Astrocyte of the cerebellum (primary cell): ENCODE data around the gene SECISBP2.
"Not testable (repeated sequence)": the region's sequence is repeated elsewhere in the genome, so short reads cannot be mapped to it uniquely, and the experiment has no call there.

Experiments used
- DNase-seq: peaks from one replicate; pipeline ENCODE4 v3.0.0-alpha.2; 2011; ENCODE audit warnings: low read depth
- H3K4me3 ChIP-seq: 2 replicates; pipeline ENCODE4 v1.5.1; 2011; ENCODE audit warnings: mild to moderate bottlenecking, low read depth, low read length, moderate library complexity
- in situ Hi-C: cut with HindIII; loops from 2 replicates; pipeline ENCODE4 v1.10.0; 2017; ENCODE audit warnings: low sequenced_read_pairs
- TF ChIP-seq, protein P1 (sequence below): IDR thresholded peaks from 2 replicates; pipeline ENCODE4 v1.5.1; 2012; ENCODE audit warnings: low read length, low read depth, moderate library complexity, mild to moderate bottlenecking; ENCODE audit errors: missing control alignments

The SECISBP2 gene

DNA sequence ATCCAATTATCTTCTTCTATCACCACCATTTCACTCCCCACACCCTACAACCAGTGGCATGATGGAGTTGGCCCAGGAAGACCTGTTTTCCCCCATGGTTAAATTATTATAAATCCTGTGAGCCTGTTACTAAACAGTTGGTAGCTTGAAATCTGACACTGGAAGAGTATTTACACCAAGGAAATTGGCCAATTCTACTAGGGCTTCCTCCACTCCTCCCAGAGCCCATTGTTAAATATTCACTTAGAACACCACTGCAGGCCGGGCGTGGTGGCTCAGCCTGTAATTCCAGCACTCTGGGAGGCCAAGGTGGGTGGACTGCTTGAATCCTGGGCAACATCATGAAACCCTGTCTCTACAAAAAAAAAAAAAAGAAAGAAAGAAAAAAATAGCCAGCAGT, 39.7 kb upstream of the SECISBP2 start:
- TF ChIP-seq, protein P1, sequence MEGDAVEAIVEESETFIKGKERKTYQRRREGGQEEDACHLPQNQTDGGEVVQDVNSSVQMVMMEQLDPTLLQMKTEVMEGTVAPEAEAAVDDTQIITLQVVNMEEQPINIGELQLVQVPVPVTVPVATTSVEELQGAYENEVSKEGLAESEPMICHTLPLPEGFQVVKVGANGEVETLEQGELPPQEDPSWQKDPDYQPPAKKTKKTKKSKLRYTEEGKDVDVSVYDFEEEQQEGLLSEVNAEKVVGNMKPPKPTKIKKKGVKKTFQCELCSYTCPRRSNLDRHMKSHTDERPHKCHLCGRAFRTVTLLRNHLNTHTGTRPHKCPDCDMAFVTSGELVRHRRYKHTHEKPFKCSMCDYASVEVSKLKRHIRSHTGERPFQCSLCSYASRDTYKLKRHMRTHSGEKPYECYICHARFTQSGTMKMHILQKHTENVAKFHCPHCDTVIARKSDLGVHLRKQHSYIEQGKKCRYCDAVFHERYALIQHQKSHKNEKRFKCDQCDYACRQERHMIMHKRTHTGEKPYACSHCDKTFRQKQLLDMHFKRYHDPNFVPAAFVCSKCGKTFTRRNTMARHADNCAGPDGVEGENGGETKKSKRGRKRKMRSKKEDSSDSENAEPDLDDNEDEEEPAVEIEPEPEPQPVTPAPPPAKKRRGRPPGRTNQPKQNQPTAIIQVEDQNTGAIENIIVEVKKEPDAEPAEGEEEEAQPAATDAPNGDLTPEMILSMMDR, result no peak
- in situ Hi-C loops, result no loop called here
- DNase-seq, result no peak

DNA sequence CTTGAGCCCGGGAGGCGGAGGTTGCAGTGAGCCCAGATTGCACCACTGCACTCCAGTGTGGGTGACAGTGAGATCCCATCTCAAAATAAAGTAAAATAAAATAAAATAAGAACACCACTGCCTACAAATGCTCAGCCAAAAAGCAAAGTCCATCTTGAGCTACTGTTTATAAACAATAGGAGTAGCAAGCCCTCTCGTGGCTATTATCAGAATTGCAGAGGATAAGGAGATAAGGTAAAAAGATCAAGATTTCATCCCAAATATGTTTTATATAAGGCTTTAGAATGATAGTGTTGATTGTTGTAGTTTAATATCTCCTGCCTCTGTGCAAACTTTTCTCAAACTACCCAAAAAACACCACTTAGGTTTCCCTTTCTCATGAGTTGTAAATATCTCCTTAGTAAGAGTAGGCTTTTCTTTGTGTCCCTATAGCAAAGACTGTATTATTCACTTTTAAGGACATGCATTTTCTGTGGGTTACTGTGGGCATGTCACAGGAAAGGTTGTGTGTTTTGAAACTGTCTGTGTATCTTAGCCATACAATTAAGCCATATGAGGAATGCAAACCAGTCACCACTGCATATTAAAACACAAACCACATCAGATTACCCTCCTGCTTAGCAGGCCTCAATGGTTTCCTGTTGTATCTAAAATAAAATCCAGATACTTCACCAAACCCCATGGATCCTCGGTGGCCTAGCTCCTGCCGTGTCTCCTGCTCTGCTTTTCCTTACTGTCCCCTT, 39.1 kb upstream of the SECISBP2 start:
- H3K4me3 ChIP-seq, result no peak overlapping the region
- TF ChIP-seq, protein P1, result peak; percentile 66
- in situ Hi-C loops, result no loop called here
- peak; percentile 42 for DNase-seq

More for the DNA sequence above, 39.7 kb upstream of the SECISBP2 start:
- no peak overlapping the region for H3K4me3 ChIP-seq

DNA sequence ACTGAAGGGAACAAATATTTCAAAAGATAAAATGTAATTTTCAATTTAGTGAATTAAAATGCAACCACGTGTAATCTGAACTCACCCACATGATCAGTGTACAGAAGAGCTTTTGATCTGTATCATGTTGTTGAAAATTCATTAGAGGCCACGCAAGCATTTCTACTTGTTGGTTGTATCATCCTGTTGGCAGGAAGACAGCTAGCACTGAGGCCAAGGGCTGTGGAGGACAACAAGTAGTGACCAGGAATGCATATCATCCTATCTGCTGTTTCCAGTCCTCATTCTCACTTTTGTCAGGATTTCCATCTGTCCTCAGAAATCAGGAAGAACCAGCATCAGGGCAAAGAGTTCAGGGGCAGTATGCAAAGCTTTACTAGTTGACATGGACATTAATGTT, 37.2 kb upstream of the SECISBP2 start:
- no peak overlapping the region for H3K4me3 ChIP-seq
- TF ChIP-seq, protein P1, result no peak
- in situ Hi-C loops, result loop anchor here (5.0 kb wide), 2 partner anchors 44 to 104 kb away; partner anchors contain the start of gene SHC3
- no peak for DNase-seq

DNA sequence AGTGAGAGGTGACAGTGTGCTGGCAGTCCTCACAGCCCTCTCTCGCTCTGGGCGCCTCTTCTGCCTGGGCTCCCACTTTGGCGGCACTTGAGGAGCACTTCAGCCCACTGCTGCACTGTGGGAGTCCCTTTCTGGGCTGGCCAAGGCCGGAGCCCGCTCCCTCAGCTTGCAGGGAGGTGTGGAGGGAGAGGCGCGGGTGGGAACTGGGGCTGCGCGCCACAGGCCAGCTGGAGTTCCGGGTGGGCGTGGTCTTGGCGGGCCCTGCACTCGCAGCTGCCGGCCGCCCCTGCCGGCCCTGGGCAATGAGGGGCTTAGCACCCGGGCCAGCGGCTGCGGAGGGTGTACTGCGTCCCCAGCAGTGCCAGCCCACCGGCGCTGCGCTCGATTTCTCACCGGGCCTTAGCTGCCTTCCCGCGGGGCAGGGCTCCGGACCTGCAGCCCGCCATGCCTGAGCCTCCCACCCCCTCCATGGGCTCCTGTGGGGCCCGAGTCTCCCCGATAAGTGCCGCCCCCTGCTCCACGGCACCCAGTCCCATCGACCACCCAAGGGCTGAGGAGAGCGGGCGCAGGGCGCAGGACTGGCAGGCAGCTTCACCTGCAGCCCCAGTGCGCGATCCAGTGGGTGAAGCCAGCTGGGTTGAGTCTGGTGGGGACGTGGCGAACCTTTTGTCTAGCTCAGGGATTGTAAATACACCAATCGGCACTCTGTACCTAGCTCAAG, 35.9 kb upstream of the SECISBP2 start:
- in situ Hi-C loops, result loop anchor here (5.0 kb wide), 2 partner anchors 45 to 105 kb away; partner anchors contain the start of gene SHC3
- not testable (repeated sequence) for DNase-seq
- H3K4me3 ChIP-seq, result peak overlapping the region; percentile 17

DNA sequence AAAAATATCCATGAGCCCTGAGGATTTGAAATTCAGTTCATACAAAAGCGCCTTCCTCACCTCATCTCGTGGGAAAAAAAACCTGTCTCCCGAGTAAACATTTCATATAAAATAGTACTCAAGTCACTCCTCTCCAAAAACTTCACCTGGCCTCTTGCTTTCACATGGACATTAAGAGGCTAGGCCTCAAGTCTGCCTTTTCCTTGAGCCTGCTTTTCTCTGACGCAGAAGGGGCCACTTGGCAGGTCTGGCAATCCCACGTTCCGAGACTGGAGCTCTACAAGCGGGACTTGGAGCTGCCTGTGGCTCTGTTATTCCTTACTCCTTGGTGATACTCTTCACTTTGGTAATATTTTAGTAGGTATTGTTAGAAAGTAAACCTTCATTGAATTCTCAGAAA, 34.2 kb upstream of the SECISBP2 start:
- TF ChIP-seq, protein P1, result no peak
- in situ Hi-C loops, result loop anchor here (5.0 kb wide), 2 partner anchors 47 to 107 kb away; partner anchors contain the start of gene SHC3
- H3K4me3 ChIP-seq, result no peak overlapping the region

DNA sequence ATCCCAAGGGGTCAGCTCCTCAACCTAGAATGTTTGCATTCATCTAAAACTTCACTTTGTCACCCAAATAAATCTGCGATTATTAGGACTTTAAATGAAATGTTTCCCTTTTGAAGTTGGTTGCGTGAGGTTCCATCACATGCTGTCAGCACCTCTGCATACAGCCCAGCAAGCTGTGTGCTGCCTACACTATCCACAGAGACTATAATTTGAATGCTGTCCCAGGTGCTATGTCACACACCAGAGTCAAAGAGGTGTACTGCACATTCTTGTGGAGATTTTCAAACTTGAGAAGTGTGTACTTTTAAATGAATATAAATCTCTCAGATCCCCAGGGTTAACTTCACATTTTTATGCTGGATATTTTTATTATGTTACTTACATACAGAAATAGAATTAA, 26.6 kb upstream of the SECISBP2 start:
- in situ Hi-C loops, result no loop called here
- H3K4me3 ChIP-seq, result no peak overlapping the region
- DNase-seq, result no peak
- TF ChIP-seq, protein P1, result no peak

More for the DNA sequence above, 34.2 kb upstream of the SECISBP2 start:
- DNase-seq, result no peak

DNA sequence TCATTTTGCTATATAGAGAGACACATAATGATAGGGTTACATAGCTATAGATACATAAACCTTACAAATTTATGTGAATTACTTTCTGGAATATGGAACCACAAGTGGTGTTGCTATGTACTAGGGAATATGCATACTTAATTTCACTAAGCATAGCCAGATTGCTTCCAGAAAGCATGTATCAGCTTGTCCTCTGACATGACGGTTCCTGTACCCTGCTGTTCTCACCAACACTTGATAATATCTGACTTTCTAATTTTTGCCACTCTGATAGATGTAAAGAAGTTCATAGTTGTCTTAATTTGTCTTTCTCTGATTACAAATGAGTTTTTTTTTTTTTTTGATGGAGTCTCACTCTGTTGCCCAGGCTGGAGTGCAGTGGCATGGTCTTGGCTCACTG, 25.3 kb upstream of the SECISBP2 start:
- in situ Hi-C loops, result no loop called here
- TF ChIP-seq, protein P1, result no peak
- DNase-seq, result no peak
- no peak overlapping the region for H3K4me3 ChIP-seq
